Measurements from ENCODE around the gene ERC1. TPM values are rescaled to one million over a fixed set of nuclear protein-coding genes. Genes with fewer than 3 reads are reported as not detected.

The ERC1 gene
- total and polyA plus RNA-seq, 9 of the 15 experiments (the other 6 are each of a cell fraction or from before 2014, with no cell fraction given) = 0.74 to 11.8 (median 4.8) TPM

DNA sequence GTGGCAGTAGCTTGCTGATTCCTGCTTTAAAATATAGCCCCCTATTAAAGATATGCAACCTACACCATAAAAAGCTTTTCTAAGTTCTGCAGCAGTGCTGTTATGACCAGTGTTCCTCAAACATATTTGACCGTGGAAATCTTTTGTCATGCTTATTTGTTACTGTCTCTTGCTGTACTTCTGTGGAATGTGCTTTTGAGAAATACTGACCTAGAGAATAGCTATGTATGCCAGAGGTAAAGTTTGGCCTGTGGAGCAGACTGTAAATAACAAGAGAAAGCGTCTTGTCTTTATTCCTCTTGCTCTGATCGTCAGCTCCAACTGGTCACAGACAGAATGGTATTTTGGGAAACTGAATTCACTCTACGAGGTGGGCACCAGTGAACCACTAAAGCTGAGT is 364.4 kb downstream of the ERC1 start:
- CTCF ChIA-PET (ENCODE audit: low intra/inter-chr PET ratio) = no interaction called here
- no TSS peak for BruUV-seq (replicated peaks)
- no peak for TF ChIP-seq PHF20 (IDR thresholded peaks at IDR 0.05; ENCODE audit: partially characterized antibody)
- no peak for TF ChIP-seq ATF6 (CRISPR knock-in tag; IDR thresholded peaks at IDR 0.05)
- no peak for TF ChIP-seq NBN (IDR thresholded peaks at IDR 0.05; ENCODE audit: low read depth)
- no peak for TF ChIP-seq HOXB6 (CRISPR knock-in tag; IDR thresholded peaks at IDR 0.05; ENCODE audit: borderline replicate concordance)
- no peak for TF ChIP-seq HMG20A (CRISPR knock-in tag; conservative IDR thresholded peaks at IDR 0.05)
- TF ChIP-seq ZNF165 (CRISPR knock-in tag; IDR thresholded peaks at IDR 0.05; ENCODE audit: borderline replicate concordance) = no peak
- no peak for TF ChIP-seq ATF1 (CRISPR knock-in tag; IDR thresholded peaks at IDR 0.05)
- TF ChIP-seq ATF1 (tag; IDR thresholded peaks at IDR 0.05) = no peak
- no peak for TF ChIP-seq ZKSCAN1 (IDR thresholded peaks at IDR 0.05; ENCODE audit: low read depth, low read length)
- no peak for TF ChIP-seq ZNF695 (CRISPR knock-in tag; IDR thresholded peaks at IDR 0.05)
- no peak for TF ChIP-seq JUN (IDR thresholded peaks at IDR 0.05; ENCODE audit: borderline replicate concordance, low read depth, low read length)
- no peak for TF ChIP-seq JUN (CRISPR knock-in tag; IDR thresholded peaks at IDR 0.05; ENCODE audit: borderline replicate concordance)
- no peak for TF ChIP-seq SMARCB1 (IDR thresholded peaks at IDR 0.05; ENCODE audit: insufficient read length, low read depth)
- TF ChIP-seq NFIC (IDR thresholded peaks at IDR 0.05) = no peak

More for the DNA sequence above, 364.4 kb downstream of the ERC1 start:
- DNase-seq (ENCODE audit: extremely low read depth in 1 of 4, low spot score in 3 of 4) (no peak), FAIRE-seq (no peak), ATAC-seq (no peak)
- H3K4me1 ChIP-seq (replicated peaks in 1 of 2; ENCODE audit: control insufficient read depth in 2 of 2, insufficient read depth in 2 of 2, low read length in 2 of 2) = no peaks in the 10 kb centered on the region; a peak in 1 of 5 replicates
- POLR2A ChIA-PET = no interaction called here
- no peaks in the 10 kb centered on the region for H3K27me3 ChIP-seq (ENCODE audit: control insufficient read depth in 2 of 2, insufficient read depth in 2 of 2, low read length in 2 of 2)
- H3K4me2 ChIP-seq (ENCODE audit: insufficient read depth, low read length) = no peak overlapping the region
- in situ Hi-C loops (cut with MboI) = no loop called here
- no peaks in the 10 kb centered on the region for H3K79me2 ChIP-seq (ENCODE audit: control insufficient read depth, insufficient read depth, low read length)
- no peak overlapping the region for H2AFZ ChIP-seq (ENCODE audit: low read depth, low read length)
- intact Hi-C loops (cut with micrococcal nuclease) = no loop called here
- no peaks in the 10 kb centered on the region for H4K20me1 ChIP-seq (replicated peaks; ENCODE audit: control insufficient read depth, insufficient read depth, low read length)
- no peaks in the 10 kb centered on the region for H3K9me1 ChIP-seq (ENCODE audit: control insufficient read depth, insufficient read depth, low read length)
- no peaks in the 10 kb centered on the region for H3K9me3 ChIP-seq (replicated peaks; ENCODE audit: control insufficient read depth, insufficient read depth, low read depth, low read length)
- no peak overlapping the region for H3K27ac ChIP-seq (ENCODE audit: extremely low read depth, low read depth, low read length)
- no peak overlapping the region for H3K9ac ChIP-seq (ENCODE audit: insufficient read depth in 1 of 2, low read depth in 2 of 2, low read length in 2 of 2)
- H3K36me3 ChIP-seq (ENCODE audit: control insufficient read depth, insufficient read depth, low read length) = no peaks in the 10 kb centered on the region
- H3K4me3 ChIP-seq = no peak overlapping the region
- WGBS (ENCODE audit: insufficient coverage, low coverage, missing lambda C conversion rate) = 84% methylated on average over 4 of the region's 4 CpGs

Data from K562 (cell line).